GM18502 (cell line): ENCODE measurements around the gene EDAR.

Experiments
- ATAC-seq: cut with Tn5 transposase; IDR thresholded peaks from one replicate; pipeline ENCODE4 v1.9.1; 2021; ENCODE audit warnings: mild to moderate bottlenecking; ENCODE audit not compliant: unreplicated experiment, poor library complexity

EDAR gene

DNA sequence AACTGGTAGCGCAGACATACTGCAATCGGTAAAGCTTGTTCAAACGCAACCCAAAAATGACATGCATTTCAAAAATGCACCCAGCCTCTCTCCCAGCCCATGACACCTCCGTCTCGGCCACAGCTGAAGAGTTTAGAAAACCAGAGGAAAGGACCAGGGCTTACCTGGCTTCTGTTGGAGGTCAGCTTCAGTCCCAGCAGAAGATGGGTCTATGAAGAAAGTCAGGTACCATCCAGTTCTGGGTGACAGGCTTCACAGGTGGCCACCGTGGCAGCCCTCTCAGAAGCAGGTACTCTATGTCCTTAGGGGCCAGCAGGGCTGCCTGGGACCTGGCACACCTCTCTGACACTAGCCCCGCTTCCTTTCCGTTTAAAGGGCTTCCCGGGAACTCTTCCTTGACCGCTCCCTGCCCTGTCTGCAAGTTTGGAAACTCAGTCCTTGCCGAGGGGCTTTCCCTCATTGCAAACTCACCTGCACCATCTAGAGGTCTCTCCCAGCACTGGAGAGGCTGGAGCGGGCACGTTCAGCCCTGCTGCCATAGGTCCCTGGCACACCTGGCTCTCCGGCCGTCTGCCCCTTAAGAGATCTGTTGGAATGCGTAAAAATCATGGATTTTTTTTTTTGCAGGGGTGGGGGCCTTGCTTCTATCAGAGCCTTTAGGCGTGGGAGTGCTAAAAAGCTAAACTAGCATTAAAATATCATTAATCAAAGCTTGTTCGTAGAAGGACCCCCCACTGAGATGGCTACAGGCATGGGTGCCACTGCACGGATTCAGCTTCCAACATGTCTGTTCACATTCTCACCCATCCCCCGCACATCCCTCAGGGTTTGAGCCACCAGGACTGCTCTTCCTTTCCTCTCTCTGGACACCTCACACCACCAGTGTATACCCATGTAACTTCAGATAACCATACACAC lies at the start of gene EDAR:
Gene EDAR, minus strand, starts transcription at position 425 of the 918 bp plus-strand sequence. CDS start 58,206 bp downstream, outside the sequence.
- ATAC-seq: no peak

DNA sequence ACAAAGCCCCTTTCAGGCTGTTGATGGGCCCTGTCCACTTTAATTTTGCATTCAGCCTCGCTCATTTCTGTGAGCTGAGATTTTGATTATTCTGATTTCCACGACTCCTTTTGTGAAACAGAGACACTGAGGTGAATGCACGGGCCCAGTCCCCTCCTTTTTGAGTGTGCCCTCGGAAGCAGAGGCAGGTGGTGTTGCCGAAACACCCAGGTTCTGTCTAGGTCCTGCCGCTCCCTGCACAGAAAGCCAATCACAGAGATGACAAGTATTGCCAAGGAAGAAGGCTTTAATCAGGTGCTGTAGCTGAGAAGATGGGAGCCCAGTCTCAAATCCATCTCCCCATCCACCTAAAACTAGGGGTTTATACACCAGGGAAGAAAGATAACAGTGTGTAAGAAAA lies 44.2 kb upstream of the EDAR start:
- no peak for ATAC-seq

GRCh38 chr2:109032229-109032820 lies 43.3 kb upstream of the EDAR start:
- no peak for ATAC-seq

GRCh38 chr2:109031476-109032228 lies 42.6 kb upstream of the EDAR start:
- peak; percentile 68 for ATAC-seq

DNA sequence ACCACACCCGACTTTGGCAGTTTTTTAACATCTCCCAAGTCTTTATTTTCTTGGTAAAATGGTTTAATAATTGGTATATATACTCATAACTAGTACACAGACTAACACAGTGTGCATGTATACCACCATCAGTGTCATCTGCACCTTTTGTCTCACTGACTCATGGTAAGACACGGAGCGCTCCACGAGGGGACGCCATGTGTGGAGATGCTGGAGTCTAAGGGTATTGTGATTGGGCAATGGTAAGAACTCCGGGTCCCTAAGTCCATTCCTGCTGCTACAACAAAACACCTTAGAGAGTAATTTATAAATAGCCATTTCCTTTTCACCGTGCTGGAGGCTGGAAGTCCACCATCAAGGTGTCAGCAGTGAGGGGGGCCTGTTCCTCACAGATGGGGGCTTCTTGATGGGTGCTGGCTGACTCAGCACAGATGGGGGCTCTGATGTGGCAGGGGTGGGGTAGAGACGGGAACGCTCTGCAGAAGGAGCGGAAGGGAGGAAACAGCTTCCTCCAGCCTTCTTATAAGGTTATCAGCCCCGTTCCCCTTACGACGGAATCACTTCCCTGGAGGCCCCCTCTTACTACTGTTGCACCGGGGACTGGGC lies 42.0 kb upstream of the EDAR start:
- ATAC-seq: peak; percentile 14

DNA sequence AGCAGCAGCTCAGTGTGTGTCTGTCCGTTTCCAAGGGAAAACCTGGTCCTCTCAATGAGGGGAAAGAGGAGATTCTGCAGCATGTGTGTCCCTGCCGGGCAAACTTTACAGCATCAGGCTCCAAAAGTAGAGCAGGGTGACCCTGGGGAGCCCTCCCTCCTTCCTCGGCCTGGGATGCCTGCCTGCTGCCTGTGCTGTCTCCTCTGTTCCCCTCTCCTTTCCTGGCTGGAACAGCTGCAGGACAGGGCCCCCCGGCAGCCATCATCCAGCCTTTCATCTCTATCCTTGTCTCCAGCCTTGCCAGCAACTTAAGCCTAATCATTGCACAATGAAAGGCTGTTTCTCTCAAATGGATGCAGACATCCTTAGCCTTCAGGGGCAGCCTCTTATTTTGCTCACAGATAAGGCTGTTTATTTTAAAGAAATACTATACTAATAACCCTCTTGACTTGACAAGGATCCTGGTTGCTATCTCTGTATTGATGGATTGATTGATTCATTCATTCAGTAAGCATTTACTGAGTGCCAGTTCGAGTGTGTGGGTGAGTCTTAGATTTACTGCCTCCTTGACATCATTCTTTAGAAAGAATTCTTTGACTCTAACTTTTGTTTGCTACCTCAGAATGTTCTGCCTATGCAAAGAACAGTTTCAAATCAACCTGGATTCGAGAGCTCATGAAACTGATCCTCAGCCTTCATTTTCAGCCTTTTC lies 40.6 kb upstream of the EDAR start:
- no peak for ATAC-seq

DNA sequence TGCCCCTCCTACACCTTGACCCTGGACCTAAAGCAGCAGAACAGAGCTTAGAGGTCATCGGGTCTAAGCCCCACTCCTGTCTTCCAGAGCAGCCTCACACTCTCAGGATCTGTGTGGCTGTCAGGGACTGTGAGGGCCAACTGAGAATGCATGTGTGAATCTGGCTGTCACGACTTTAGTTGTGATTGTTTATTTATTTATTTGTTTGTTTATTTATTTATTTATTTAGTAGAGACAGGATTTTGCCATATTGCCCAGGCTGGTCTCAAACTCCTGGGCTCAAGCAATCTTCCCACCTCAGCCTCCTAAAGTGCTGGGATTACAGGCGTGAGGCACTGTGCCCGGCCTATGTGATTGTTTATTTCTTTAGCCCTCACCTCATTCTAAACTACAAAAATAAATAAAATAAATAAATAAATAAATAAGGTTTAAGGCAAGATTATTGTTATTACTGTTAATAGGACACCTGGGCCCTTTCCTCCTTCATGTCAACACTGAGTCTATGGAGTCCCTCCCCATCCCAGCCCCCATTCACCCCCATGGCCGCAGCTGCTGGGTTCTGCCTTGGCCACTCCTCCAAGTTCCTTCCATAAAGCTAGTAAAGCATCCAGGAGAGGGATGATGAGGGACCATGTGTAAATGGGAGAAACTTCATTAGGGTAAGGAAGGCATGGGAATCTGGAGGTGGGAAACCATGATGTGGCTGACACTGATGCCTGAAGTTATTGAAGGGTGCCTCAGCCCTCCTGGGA lies 39.9 kb upstream of the EDAR start:
- no peak for ATAC-seq

GRCh38 chr2:109028277-109028676 lies 39.3 kb upstream of the EDAR start:
- ATAC-seq: no peak

- no peak for ATAC-seq
These were observed 38.7 kb upstream of the EDAR start for GRCh38 chr2:109027702-109028101.

DNA sequence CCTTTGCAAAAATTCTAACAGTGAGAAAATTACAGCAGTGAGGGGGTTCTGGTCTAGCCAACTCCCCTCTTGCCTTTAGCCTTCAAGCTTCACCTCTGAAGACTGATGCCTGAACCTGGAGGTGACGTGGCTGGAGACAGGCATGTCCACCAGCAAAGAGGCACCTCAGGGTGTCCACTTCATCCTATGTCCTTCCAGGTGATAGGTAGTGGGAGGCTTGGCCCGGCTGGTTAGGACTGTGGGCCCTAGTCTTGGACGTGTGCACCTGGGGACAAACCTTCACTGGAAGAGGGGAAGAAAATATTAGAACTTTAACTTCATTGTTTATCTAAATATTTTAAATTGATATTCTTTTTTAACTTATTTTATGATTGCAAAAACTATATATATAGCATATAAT lies 35.5 kb upstream of the EDAR start:
- no peak for ATAC-seq

- no peak for ATAC-seq
These were observed 32.9 kb upstream of the EDAR start for GRCh38 chr2:109021895-109022300.

DNA sequence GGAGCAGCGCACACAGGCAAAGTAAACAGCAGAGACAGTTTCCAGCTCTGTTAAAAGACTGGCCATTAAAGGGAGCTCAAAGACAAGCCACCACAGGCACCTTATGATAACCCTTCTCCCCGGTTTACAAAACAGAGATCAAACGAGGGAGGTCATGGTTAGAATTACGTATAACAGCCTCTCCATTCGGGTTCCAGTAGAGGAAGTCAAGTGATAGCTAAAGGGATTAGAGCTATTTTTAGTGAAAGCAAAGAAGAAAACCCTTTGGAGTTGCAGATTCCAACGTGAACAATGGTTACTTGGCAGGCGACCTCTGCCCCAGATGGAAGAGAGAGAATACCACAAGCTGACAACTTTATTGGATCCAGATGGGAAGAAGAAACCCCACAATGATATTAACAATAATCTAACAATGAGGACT lies 31.2 kb upstream of the EDAR start:
- no peak for ATAC-seq

- ATAC-seq: no peak
These were observed 29.4 kb upstream of the EDAR start for GRCh38 chr2:109018452-109018851.

- ATAC-seq: no peak
These were observed 28.0 kb upstream of the EDAR start for GRCh38 chr2:109017017-109017416.

DNA sequence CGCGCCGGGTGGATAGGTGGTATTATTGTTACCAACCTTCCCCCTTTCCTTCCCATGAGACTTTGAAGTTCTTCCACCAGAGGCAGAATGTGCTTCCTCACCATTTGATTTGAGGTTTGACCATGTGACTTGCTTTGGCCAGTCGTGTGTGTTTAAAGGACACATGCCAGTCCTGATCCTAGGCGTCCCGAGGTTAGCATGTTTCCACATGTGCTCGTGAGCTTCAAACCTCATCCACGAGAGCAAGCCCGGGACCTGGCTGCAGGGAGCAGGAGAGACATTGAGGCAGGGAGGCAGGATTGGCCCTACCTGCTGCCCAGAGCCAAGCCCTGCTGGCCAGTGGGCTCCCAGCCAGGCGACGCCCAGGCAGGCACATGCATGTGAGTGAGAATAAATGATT lies 27.4 kb upstream of the EDAR start:
- no peak for ATAC-seq

GRCh38 chr2:109014476-109014875 lies 25.5 kb upstream of the EDAR start:
- no peak for ATAC-seq

DNA sequence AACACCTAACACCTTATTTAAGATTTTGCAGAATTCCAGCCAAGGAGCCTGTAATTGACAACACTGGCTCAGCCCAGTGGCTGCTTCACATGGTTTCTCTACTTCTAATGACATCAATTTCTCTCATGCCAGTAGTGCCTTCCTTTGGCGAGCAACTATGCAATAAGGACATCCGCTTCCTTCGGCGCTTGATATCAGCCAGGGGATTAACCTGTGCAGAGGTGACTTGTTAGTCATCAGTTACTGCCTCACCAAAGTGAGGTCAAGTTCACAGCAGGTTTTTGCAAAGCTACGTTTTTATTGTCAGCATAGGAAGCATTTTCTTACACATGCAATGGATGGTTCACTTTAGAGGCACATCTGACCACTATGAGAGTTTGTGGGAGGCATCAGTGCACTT lies 24.0 kb upstream of the EDAR start:
- ATAC-seq: no peak

GRCh38 chr2:109009920-109010610 lies 21.0 kb upstream of the EDAR start:
- ATAC-seq: no peak

GRCh38 chr2:109006971-109007370 lies 18.0 kb upstream of the EDAR start:
- ATAC-seq: no peak
